ENCODE results near the gene IRF9. TPM values are rescaled to one million over a fixed set of nuclear protein-coding genes. Genes with fewer than 3 reads are reported as not detected.

IRF9 gene
- total and polyA plus RNA-seq, 2 of the 4 experiments (the other 2 are of a cell fraction): 25.6 to 34.6 TPM

DNA sequence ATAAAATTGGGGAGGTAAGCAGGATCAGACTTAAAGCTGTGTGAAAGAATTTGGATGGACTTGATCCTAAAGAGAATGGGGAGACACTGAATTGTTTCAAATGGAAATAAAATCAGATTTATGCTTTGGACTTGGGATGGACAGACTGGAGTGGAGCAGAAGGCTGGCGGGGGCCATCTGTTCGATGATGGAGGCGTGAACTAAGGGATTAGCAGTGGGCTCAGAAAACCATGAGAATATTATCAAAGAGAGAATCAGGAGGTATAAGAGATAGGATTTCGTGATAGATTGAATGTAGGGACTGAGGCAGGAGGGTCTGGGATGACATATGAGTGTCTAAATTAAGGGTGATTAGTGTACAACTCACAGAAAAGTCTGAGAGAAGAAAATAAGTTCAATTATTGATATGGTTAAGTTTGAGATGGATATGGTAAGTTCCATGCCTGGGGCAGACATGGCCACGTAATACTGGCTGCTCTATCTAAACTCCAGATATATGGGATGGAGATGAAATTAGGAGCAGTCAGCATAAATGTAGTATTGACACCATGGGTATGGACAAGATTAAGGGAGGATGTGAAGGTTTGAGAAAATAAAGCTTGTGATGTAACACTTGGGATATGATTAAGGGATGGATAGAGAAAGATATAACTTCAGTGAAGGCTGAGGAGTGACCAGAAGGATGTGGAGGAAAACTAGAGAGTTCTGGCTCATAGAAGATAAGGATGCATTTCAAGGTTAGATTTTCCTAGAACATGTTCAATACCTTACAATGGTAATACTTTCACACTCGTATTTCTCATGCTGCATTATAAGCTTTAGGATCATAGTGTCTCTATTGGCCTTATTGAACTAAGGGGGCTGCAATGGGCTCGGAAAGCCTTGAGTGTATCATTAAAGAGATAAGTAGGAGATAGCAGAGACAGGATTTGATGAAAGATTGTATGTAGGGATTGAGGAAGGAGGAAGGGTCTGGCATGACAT is 43.4 kb downstream of the IRF9 start:
- WGBS, 2 experiments (ENCODE audit: extremely low coverage in 2 of 2, insufficient read length in 1 of 2): 98 to 100% methylated on average over 1 to 5 of the region's 7 CpGs
- no peak overlapping the region for H2BK20ac ChIP-seq (ENCODE audit: low read depth, low read length)
- H3K4me2 ChIP-seq (ENCODE audit: low read depth, low read length): no peak overlapping the region
- H2BK15ac ChIP-seq (ENCODE audit: low read depth, low read length): no peak overlapping the region; the same call in 2 of the 3 replicates
- H3K56ac ChIP-seq (ENCODE audit: extremely low read depth, insufficient read depth, low read length): no peak overlapping the region
- H3K4ac ChIP-seq (ENCODE audit: low read depth, low read length): no peak overlapping the region
- no peak overlapping the region for H2BK120ac ChIP-seq (ENCODE audit: low read depth, low read length)
- H3K9me3 ChIP-seq (ENCODE audit: control insufficient read depth, insufficient read depth, low read length): no peaks in the 10 kb centered on the region
- in situ Hi-C loops (cut with MboI; ENCODE audit: low sequenced_read_pairs): no loop called here
- H3K18ac ChIP-seq (ENCODE audit: low read depth, low read length): no peak overlapping the region
- peaks cover 4 to 32% of the 10 kb centered on the region in 2 experiments for H3K79me1 ChIP-seq (ENCODE audit: low read depth in 1 of 2, low read length in 2 of 2)
- no peak overlapping the region for H4K8ac ChIP-seq (ENCODE audit: low read depth in 2 of 2, low read length in 2 of 2)
- no peaks in the 10 kb centered on the region for H3K27me3 ChIP-seq (ENCODE audit: control insufficient read depth, insufficient read depth, low read length)
- no peak overlapping the region for H2BK5ac ChIP-seq (ENCODE audit: low read depth, low read length, poor library complexity, severe bottlenecking)
- H4K5ac ChIP-seq (ENCODE audit: low read depth, low read length): no peak overlapping the region
- ATAC-seq (ENCODE audit: low read depth) (no peak), DNase-seq (no peak)
- H2AK9ac ChIP-seq (replicated peaks; ENCODE audit: low read depth, low read length, poor library complexity): no peak overlapping the region
- TF ChIP-seq MXI1 (IDR thresholded peaks at IDR 0.05; ENCODE audit: borderline replicate concordance, low read depth, low read length): no peak
- TF ChIP-seq MAFK (IDR thresholded peaks at IDR 0.05; ENCODE audit: low read depth, low read length): peak; percentile 54
- no peak overlapping the region for H3K14ac ChIP-seq (replicated peaks; ENCODE audit: low read depth, low read length)
- H2AFZ ChIP-seq (replicated peaks; ENCODE audit: low read length, poor library complexity): no peak overlapping the region
- H2AK5ac ChIP-seq (ENCODE audit: low read depth, low read length): no peak overlapping the region
- H3K4me3 ChIP-seq (ENCODE audit: insufficient read depth, low read depth, low read length): no peak overlapping the region
- H4K91ac ChIP-seq (ENCODE audit: insufficient read depth, low read depth, low read length): no peak overlapping the region
- intact Hi-C loops (cut with micrococcal nuclease): no loop called here
- no peak overlapping the region for H3K27ac ChIP-seq (ENCODE audit: insufficient read depth, low read length)
- H3K36me3 ChIP-seq (ENCODE audit: control insufficient read depth, insufficient read depth, low read length): peaks cover 41% of the 10 kb centered on the region
- BruUV-seq (replicated peaks): no TSS peak
- H3K9me1 ChIP-seq (ENCODE audit: insufficient read depth, low read length): peaks cover 3% of the 10 kb centered on the region; the same call in 1 of the 2 replicates
- ChIA-PET CTCF (no interaction called here), POLR2A (ENCODE audit: unreplicated experiment) (interaction anchor here (0.6 kb wide), 1 partner anchor 10 kb away, joined by 3 read pairs; no protein-coding TSS in a partner anchor)
- H3K23ac ChIP-seq (ENCODE audit: low read depth, low read length): no peak overlapping the region
- dilution Hi-C loops (cut with HindIII; ENCODE audit: low sequenced_read_pairs, unreplicated experiment): no loop called here
- H3K9ac ChIP-seq (ENCODE audit: low read depth, low read length): no peak overlapping the region
- no peaks in the 10 kb centered on the region; the same call in 1 of the 2 replicates for H4K20me1 ChIP-seq (ENCODE audit: insufficient read depth, low read length)
- H3K4me1 ChIP-seq (ENCODE audit: control insufficient read depth, insufficient read depth, low read length): no peaks in the 10 kb centered on the region

All from IMR-90 (cell line).